Astrocyte (in vitro differentiated cells and primary cell): ENCODE measurements around the gene SVEP1.

Experiments
- CTCF ChIP-seq: IDR thresholded peaks from 2 replicates; pipeline ENCODE4 v1.5.1; 2011; ENCODE audit warnings: low read depth, mild to moderate bottlenecking, inconsistent platforms, low read length, moderate library complexity; ENCODE audit not compliant: insufficient read depth
- EZH2 ChIP-seq: IDR thresholded peaks from 2 replicates; pipeline ENCODE4 v1.6.1; 2012; ENCODE audit warnings: mild to moderate bottlenecking, low read length, inconsistent platforms; ENCODE audit not compliant: insufficient read depth

GRCh38 chr9:110538647-110539041, 40.9 kb downstream of the SVEP1 start:
- TF ChIP-seq EZH2 (no peak), CTCF (no peak)
